Stimulated activated CD8-positive, alpha-beta memory T cell treated with anti-CD3 and anti-CD28 coated beads, Interleukin-7, amount 100 ng/mL, for 4 hours (primary cell): Measurements from ENCODE around the gene MGLL.
"Not testable (repeated sequence)": the region's sequence is repeated elsewhere in the genome, so short reads cannot be mapped to it uniquely, and the experiment has no call there.

Experiments
- DNase-seq, 2 donors: peaks; one replicate each; pipeline ENCODE4 v3.0.0-alpha.2; 2020; ENCODE audit warnings: low read depth in 2 of 2

MGLL gene

GRCh38 chr3:127689266-127689860 lies 133.0 kb downstream of the MGLL start:
- DNase-seq = no peak

GRCh38 chr3:127688416-127689265 lies 133.7 kb downstream of the MGLL start:
- no peak for DNase-seq

- DNase-seq = no peak
These were observed 134.3 kb downstream of the MGLL start for GRCh38 chr3:127688022-127688415.

- DNase-seq = no peak
These were observed 135.0 kb downstream of the MGLL start for GRCh38 chr3:127687228-127687737.

GRCh38 chr3:127686512-127686894 lies 135.8 kb downstream of the MGLL start:
- DNase-seq = no peak

GRCh38 chr3:127685708-127686511 lies 136.4 kb downstream of the MGLL start:
- DNase-seq = no peak

- DNase-seq = no peak
These were observed 137.2 kb downstream of the MGLL start for GRCh38 chr3:127684871-127685707.

GRCh38 chr3:127682561-127682960 lies 139.8 kb downstream of the MGLL start:
- DNase-seq = no peak

GRCh38 chr3:127682175-127682554 lies 140.2 kb downstream of the MGLL start:
- DNase-seq = not testable (repeated sequence)

- DNase-seq = no peak
These were observed 141.5 kb downstream of the MGLL start for GRCh38 chr3:127680798-127681221.

GRCh38 chr3:127680146-127680661 lies 142.1 kb downstream of the MGLL start:
- DNase-seq = no peak

- no peak for DNase-seq
These were observed 142.7 kb downstream of the MGLL start for GRCh38 chr3:127679534-127680145.

GRCh38 chr3:127678611-127679533 lies 143.4 kb downstream of the MGLL start:
- no peak for DNase-seq

GRCh38 chr3:127678315-127678599 lies 144.1 kb downstream of the MGLL start:
- DNase-seq = no peak

- no peak for DNase-seq
These were observed 144.6 kb downstream of the MGLL start for GRCh38 chr3:127677541-127678314.

- DNase-seq = no peak
These were observed 145.4 kb downstream of the MGLL start for GRCh38 chr3:127676921-127677351.

- DNase-seq = no peak
These were observed 145.9 kb downstream of the MGLL start for GRCh38 chr3:127676456-127676855.

GRCh38 chr3:127675651-127676391 lies 146.5 kb downstream of the MGLL start:
- no peak for DNase-seq
